GM20000 (cell line): ENCODE measurements around the gene TMEM98.
"Not testable (repeated sequence)": the region's sequence is repeated elsewhere in the genome, so short reads cannot be mapped to it uniquely, and the experiment has no call there.

Experiments used
- DNase-seq: peaks from one replicate; pipeline ENCODE4 v3.0.0; 2012; ENCODE audit warnings: low spot score
- TF ChIP-seq, protein P1 (sequence below): IDR thresholded peaks from 2 replicates; pipeline ENCODE4 v1.5.1; 2012; ENCODE audit warnings: mild to moderate bottlenecking, control low read depth; ENCODE audit errors: extremely low read depth, missing control alignments

Gene TMEM98

DNA sequence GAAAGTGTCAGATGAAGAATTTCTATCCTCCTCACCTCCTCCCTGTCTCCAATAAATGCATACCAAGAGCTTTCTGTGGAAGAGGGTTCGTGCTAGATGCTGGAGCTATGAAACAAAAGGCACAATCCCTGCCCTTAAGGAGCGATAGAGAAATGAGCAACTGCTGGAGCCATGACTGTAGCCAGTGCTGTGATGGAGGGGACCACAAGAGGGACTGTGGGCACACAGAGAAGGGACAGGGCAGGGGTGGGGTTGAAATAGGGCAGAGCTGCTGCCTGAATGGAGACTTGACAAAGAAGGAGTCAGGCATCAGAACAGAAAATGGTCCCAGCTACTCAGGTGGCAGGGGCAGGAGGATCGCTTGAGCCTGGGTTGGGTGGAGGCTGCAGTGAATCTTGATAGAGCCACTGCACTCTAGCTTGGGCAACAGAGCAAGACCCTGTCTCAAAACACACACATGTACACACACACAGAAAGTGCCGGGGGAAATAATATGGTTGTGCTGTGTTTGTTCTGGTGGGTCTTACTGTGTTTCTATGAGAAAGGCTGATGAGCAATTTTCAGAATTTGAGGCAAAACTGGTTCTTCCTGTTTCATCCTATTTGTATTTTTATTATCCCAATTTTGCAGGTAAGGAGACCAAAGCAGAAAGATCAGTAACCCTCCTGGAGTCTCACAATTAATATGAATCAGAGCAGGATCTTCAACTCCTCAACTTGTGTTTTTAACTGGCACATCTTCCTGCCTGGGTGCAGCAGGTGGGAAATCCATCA lies 16.5 kb downstream of the TMEM98 start:
- TF ChIP-seq, protein P1, sequence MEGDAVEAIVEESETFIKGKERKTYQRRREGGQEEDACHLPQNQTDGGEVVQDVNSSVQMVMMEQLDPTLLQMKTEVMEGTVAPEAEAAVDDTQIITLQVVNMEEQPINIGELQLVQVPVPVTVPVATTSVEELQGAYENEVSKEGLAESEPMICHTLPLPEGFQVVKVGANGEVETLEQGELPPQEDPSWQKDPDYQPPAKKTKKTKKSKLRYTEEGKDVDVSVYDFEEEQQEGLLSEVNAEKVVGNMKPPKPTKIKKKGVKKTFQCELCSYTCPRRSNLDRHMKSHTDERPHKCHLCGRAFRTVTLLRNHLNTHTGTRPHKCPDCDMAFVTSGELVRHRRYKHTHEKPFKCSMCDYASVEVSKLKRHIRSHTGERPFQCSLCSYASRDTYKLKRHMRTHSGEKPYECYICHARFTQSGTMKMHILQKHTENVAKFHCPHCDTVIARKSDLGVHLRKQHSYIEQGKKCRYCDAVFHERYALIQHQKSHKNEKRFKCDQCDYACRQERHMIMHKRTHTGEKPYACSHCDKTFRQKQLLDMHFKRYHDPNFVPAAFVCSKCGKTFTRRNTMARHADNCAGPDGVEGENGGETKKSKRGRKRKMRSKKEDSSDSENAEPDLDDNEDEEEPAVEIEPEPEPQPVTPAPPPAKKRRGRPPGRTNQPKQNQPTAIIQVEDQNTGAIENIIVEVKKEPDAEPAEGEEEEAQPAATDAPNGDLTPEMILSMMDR = no peak

DNA sequence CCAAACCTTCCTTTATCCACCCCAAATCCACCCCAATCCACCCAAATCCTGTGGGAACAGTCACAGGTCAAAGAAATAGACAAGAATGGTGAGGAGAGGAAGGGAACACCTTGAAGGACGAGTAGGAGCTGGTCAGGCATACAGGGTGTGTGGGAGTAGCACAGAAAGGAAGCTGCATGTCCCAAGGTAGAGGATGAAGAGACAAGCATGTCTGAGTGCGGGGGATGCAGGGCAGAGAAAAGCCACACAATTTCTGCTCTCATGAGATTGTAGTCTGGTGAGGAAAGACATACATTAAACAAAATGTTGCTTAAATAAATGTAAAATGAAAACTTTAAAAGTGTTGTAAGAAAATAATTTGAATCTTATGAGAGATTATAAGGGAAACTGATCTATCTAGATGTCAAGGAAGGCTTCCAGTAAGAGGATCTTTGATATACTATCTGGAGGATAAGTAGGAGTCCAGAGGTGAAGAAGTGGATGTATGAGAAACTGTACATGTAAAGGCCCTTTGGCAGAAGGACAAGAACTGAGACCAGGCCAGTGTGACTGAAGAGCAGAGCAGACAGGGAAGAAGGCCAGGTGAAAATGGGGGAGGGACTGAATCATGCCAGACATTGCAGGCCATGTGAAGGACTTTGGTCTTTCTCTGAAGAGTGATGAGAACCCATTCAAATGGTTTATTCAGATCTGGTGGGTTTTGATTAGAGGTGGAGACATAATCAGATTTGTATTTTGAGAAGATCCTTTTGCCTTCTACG lies 18.6 kb downstream of the TMEM98 start:
- DNase-seq = no peak
- TF ChIP-seq, protein P1 = no peak

More for the DNA sequence above, 16.5 kb downstream of the TMEM98 start:
- no peak for DNase-seq

DNA sequence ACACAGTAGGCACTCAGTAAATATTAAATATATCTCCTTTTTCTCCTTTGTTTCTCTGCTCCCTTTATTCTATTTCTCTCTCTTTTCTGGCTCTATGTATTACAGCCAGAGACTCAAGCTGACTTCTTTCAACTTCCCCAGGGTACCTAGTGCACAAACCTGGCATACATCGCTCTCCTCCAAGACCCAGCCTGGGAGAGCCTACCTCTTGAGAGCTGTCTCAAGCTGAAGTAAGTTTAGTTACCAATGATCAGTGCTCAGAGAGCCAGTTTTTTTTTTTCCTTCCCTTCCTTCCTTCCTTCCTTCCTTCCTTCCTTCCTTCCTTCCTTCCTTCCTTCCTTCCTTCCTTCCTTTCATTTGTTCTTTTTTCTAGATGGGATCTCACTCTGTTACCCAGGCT lies 19.8 kb downstream of the TMEM98 start:
- no peak for DNase-seq
- TF ChIP-seq, protein P1 = no peak

DNA sequence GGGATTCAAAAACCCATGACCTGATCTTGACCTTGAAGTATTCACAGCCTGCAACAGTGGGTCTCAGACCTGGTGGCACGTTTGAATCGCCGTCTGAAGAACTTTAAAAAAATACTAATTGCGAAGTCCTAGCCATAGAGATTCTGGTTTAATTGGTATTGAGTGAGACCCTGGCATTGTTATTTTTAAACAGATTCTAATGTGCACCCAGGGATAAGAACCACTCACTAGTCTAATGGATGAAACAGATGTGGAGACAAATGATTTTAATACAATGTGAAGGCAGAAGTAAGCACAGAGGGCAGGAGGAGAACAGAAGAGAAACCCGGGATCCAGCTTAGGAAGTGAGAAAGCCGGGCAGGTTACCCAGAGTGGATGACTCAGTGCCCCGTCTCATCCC lies 21.2 kb downstream of the TMEM98 start:
- TF ChIP-seq, protein P1 = no peak

DNA sequence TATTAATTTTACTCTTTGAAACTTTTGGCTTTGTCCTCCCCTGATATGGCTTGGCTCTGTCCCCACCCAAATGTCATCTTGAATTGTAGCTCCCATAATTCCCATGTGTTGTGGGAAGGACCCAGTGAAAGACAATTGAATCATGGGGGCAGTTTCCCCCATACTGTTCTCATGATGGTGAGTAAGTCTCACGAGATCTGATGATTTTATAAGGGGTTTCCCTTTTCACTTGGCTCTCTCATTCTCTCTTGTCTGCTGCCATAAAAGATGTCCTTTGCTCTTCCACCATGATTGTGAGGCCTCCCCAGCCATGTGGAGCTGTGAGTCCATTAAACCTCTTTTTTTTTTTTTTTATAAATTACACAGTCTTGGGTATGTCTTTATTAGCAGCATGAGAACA lies 24.5 kb downstream of the TMEM98 start:
- not testable (repeated sequence) for DNase-seq

More for the DNA sequence above, 21.2 kb downstream of the TMEM98 start:
- DNase-seq = no peak

DNA sequence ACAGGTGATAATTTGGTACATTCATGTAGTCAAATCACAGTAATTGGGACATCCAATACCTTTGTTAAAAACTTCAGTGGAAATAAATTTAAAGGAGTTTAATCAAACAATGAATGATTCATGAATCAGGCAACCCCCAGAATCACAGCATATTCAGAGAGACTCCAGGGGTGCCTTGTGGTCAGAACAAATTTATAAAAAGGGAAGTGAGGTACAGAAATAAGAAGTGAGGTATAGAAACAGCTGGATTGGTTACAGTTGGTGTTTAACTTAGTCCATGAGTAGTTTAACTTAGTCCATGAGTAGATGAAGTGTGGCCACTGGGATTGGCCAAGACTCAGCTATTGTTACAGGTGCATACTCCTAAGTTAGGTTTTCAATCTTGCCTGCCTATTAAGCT lies 25.1 kb downstream of the TMEM98 start:
- TF ChIP-seq, protein P1 = no peak
- DNase-seq = no peak

DNA sequence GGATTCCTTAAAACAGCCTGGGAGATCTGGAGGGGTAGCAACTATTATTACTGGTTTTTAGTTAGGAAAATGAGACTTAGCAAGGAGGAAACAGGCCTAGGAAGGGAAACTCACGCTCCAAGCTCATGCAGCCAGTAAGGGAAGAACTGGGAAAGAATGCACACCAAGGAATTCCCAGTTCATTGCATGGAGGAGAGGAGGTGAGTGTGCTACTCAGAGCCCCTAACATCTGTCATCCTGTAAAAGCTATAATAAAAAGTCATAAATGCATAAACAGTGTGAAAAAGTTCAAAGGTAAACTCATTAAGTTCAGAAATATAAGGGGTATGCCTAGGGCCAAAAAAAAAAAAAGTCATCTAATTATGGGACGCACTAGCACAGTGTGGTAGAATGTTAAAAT lies 25.9 kb downstream of the TMEM98 start:
- no peak for DNase-seq
- TF ChIP-seq, protein P1 = no peak

DNA sequence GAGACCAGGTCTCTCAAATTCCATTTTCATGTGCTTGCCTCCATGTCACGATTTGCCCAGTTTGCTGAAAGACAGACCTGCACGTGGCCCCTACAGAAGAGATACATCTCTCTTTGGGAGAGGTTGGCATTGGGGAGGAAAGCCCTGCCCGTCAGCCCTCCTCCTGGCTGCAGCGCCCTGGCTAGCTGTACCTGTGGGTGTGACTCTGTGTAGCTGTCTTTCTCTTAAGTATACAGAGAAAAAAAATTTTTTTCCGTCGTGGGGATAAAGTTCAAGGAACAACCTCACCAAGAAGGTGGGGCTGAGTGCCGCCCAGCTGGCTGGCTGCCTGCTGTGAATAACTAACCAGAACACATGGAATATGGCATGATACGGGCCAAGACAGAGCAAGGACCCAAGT lies 26.5 kb downstream of the TMEM98 start:
- DNase-seq = no peak
- TF ChIP-seq, protein P1 = no peak
